B cell (primary cell): ENCODE data around the gene C2CD3. TPM values are rescaled to one million over a fixed set of nuclear protein-coding genes. Genes with fewer than 3 reads are reported as not detected.

ENCODE experiments used
- ATAC-seq: fragments of 200-7000 bp; cut with Tn5 transposase; one replicate; pipeline ENCODE4 v1.10.0; 2021; ENCODE audit warnings: low read depth, mild to moderate bottlenecking, moderate number of reproducible peaks, moderate library complexity
- CTCF ChIA-PET: fragments of 350-600 bp; sonication (Branson Sonifier 250); formaldehyde crosslinking; loops from one replicate; lab custom pipeline; 2021; ENCODE audit warnings: antibody characterized with exemption, inconsistent platforms; lab: Charles Lee
- POLR2A ChIA-PET: fragments of 350-600 bp; sonication (Branson Sonifier 250); formaldehyde crosslinking; loops from one replicate; lab custom pipeline; 2021; ENCODE audit warnings: antibody characterized with exemption; lab: Charles Lee
- DNase-seq: peaks from one replicate; pipeline ENCODE4 v3.0.0; 2013
- H2AFZ ChIP-seq: 2 replicates; pipeline ENCODE4 v1.6.1; 2012; ENCODE audit warnings: mild to moderate bottlenecking, low read depth, low read length; ENCODE audit not compliant: insufficient read depth, poor library complexity, severe bottlenecking
- H3K27ac ChIP-seq, 2 donors: 1 replicate in 1 of 2; 2 replicates in 1 of 2; pipeline ENCODE4 v1.5.1; 2012 to 2013; ENCODE audit warnings: low read length in 2 of 2, mild to moderate bottlenecking in 2 of 2, moderate library complexity in 1 of 2
- H3K27me3 ChIP-seq, 4 experiments: fragments of 200-600 bp in 1 of 4; sonication (generic) in 1 of 4; replicated peaks in 1 of 4; 1 replicate in 2 of 4; 2 replicates in 2 of 4; pipeline versions ENCODE4 v1.6.1 to v1.7.0; 2013 to 2016; ENCODE audit warnings: low read length in 3 of 4, mild to moderate bottlenecking in 2 of 4, mixed read lengths in 1 of 4, moderate library complexity in 1 of 4; ENCODE audit not compliant: insufficient read depth in 4 of 4, control insufficient read depth in 3 of 4; ENCODE audit errors: control extremely low read depth in 1 of 4
- H3K36me3 ChIP-seq, 2 experiments: replicated peaks in 1 of 2; 1 replicate in 1 of 2; 2 replicates in 1 of 2; pipeline versions ENCODE4 v1.6.1 to v1.7.1; 2013; ENCODE audit warnings: low read length in 1 of 2; ENCODE audit not compliant: insufficient read depth in 2 of 2, control insufficient read depth in 1 of 2; ENCODE audit errors: control extremely low read depth in 1 of 2, extremely low read depth in 1 of 2
- H3K4me1 ChIP-seq, 2 donors: fragments of 200-600 bp in 1 of 2; sonication (generic) in 1 of 2; 1 replicate in 1 of 2; 2 replicates in 1 of 2; pipeline versions ENCODE4 v1.5.1 to v1.6.1; 2013 to 2017; ENCODE audit warnings: low read length in 2 of 2; ENCODE audit not compliant: control insufficient read depth in 2 of 2, insufficient read depth in 2 of 2
- H3K4me2 ChIP-seq: replicated peaks from 2 replicates; pipeline ENCODE3; 2012; ENCODE audit warnings: mild to moderate bottlenecking, low read depth, low read length; ENCODE audit not compliant: poor library complexity, severe bottlenecking
- H3K4me3 ChIP-seq, 5 experiments: fragments of 200-600 bp in 1 of 5; sonication (generic) in 1 of 5; 1 replicate in 3 of 5; 2 replicates in 2 of 5; pipeline versions ENCODE4 v1.5.1 to v1.7.0; 2011 to 2016; ENCODE audit warnings: low read length in 4 of 5, mild to moderate bottlenecking in 4 of 5, low read depth in 2 of 5, control low read depth in 1 of 5, moderate library complexity in 1 of 5; ENCODE audit not compliant: insufficient read depth in 1 of 5; ENCODE audit errors: control extremely low read depth in 1 of 5, extremely low read depth in 1 of 5
- H3K79me2 ChIP-seq: fragments of 200-600 bp; sonication (generic); one replicate; pipeline ENCODE4 v1.6.0; 2016; ENCODE audit warnings: low read length; ENCODE audit not compliant: control insufficient read depth, insufficient read depth
- H3K9ac ChIP-seq: fragments of 200-600 bp; sonication (generic); 2 replicates; pipeline ENCODE4 v1.6.1; 2017; ENCODE audit warnings: mild to moderate bottlenecking, low read length, moderate library complexity
- H3K9me3 ChIP-seq, 3 donors: one replicate each; pipeline versions ENCODE4 v1.6.1 to v1.7.1; 2013; ENCODE audit warnings: low read length in 2 of 3; ENCODE audit not compliant: control insufficient read depth in 2 of 3, insufficient read depth in 1 of 3; ENCODE audit errors: control extremely low read depth in 1 of 3
- H4K20me1 ChIP-seq: 2 replicates; pipeline ENCODE4 v1.6.0; 2012; ENCODE audit warnings: mild to moderate bottlenecking, low read length; ENCODE audit not compliant: insufficient read depth, control insufficient read depth, poor library complexity, severe bottlenecking
- H3K27ac Mint-ChIP-seq: one replicate; pipeline ENCODE4 v1.8.0; 2021; ENCODE audit warnings: mixed read lengths
- H3K27me3 Mint-ChIP-seq: one replicate; pipeline ENCODE4 v1.8.0; 2021; ENCODE audit warnings: mixed read lengths
- H3K4me1 Mint-ChIP-seq: one replicate; pipeline ENCODE4 v1.8.0; 2021; ENCODE audit warnings: mixed read lengths
- H3K4me3 Mint-ChIP-seq: one replicate; pipeline ENCODE4 v1.8.0; 2021; ENCODE audit warnings: mixed read lengths
- H3K9me3 Mint-ChIP-seq: one replicate; pipeline ENCODE4 v1.8.0; 2022; ENCODE audit warnings: mixed read lengths; ENCODE audit not compliant: insufficient read depth
- CTCF ChIP-seq: fragments of 200-600 bp; IDR thresholded peaks from one replicate; pipeline ENCODE4 v1.8.0; 2022; ENCODE audit warnings: antibody characterized with exemption, mild to moderate bottlenecking
- EZH2 ChIP-seq: IDR thresholded peaks from 2 replicates; pipeline ENCODE4 v1.6.1; 2012; ENCODE audit warnings: borderline replicate concordance, low read depth, mild to moderate bottlenecking, moderate library complexity, low read length; ENCODE audit not compliant: insufficient read depth, poor library complexity, severe bottlenecking
- WGBS: methylation state at CpG from one replicate; pipeline ENCODE4 v1.1.5; 2013; ENCODE audit warnings: missing lambda C conversion rate; ENCODE audit not compliant: insufficient coverage; 5-methylcytosine and 5-hydroxymethylcytosine counted together
- intact Hi-C: fragments of 100-400 bp; cut with micrococcal nuclease; formaldehyde crosslinking; loops from one replicate; pipeline ENCODE4 v1.10.0; 2022
- polyA plus RNA-seq: library from polyadenylated mRNA; depleted of rRNA; stranded (reverse); fragments of >200 nt; gene quantifications from 2 replicates; pipeline ENCODE4 v1.2.3, GENCODE V29; 2012
- total RNA-seq, 2 donors: library from RNA; stranded (reverse); fragments of 120-200 nt in 1 of 2; gene quantifications; 1 replicate in 1 of 2; 2 replicates in 1 of 2; pipeline versions ENCODE4 v1.2.3 to v1.2.4, GENCODE V29; 2013 to 2022

The C2CD3 gene
- total and polyA plus RNA-seq, 2 donors (not counting 1 experiment from before 2014, with no cell fraction given): 19.8 to 69.0 TPM

DNA sequence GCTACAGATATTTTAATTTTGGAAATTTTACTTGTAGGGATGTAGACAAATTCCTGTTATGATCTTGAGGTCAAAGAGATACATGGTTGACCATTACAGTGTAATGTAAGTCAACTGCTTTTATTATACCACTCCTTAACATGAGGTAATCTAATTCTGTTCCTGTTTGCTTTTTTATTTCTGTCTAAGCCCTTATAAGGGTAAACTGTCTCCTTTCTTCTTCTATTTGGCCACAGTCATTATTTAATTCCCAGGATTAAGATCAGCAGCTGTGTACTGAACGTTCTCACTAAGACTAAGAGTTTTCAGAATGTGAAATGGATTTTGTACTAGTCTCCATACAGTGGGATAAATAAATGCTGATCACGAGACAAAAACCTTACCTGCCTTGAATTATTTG is 32.8 kb downstream of the C2CD3 start:
- Histone ChIP-seq H3K36me3 (peaks cover 10 to 20% of the 10 kb centered on the region in 2 experiments), H3K27me3 (no peaks in the 10 kb centered on the region), H4K20me1 (no peaks in the 10 kb centered on the region), H3K27ac (no peak overlapping the region), H3K4me3 (no peak overlapping the region), H3K9me3 (no peaks in the 10 kb centered on the region), H2AFZ (no peak overlapping the region), H3K4me1 (no peaks in the 10 kb centered on the region), H3K79me2 (no peaks in the 10 kb centered on the region), H3K9ac (no peak overlapping the region), H3K4me2 (no peak overlapping the region)
- TF ChIP-seq EZH2 (no peak), CTCF (no peak)
- H3K9me3 Mint-ChIP-seq: no peaks in the 10 kb centered on the region
- POLR2A ChIA-PET: no interaction called here
- no peak for ATAC-seq
- no peak overlapping the region for H3K4me3 Mint-ChIP-seq
- intact Hi-C loops: no loop called here
- no CpG with 5 or more reads among the region's 2 CpGs for WGBS
- CTCF ChIA-PET: no interaction called here
- H3K4me1 Mint-ChIP-seq: peaks cover 4% of the 10 kb centered on the region
- no peaks in the 10 kb centered on the region for H3K27me3 Mint-ChIP-seq
- H3K27ac Mint-ChIP-seq: no peak overlapping the region
- DNase-seq: no peak

DNA sequence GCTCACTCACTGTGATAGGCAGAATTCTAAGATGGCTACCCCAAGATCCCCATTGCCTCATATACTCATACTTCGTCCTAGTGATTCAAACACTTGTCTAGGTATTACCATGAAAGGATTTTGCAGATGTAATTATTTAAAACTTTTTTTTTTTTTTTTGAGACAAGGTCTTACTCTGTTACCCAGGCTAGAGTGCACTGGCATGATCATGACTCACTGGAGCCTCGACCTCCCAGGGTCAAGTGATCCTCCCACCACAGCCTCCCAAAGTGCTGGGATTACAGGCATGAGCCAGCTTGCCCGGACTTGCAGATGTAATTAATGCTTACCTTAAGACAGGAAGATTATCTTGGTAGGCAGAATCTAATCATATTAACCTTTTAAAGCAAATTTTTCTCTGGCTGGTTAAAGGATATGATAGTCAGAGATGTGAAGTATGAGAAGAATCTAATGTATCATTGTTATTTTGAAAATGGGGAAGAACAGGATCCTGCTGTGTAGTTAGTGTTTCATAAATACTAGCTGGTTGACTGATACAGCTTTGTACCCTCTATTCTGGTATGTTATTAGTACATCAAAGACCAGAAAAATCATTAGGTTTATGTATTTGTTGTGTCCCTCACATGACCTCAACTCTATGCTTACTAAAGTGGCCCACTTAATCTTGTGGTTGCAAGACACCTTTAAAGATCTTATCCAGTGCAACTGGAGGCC is 35.5 kb downstream of the C2CD3 start:
- ATAC-seq (no peak), DNase-seq (no peak)
- Histone ChIP-seq H3K4me2 (no peak overlapping the region), H4K20me1 (no peaks in the 10 kb centered on the region), H3K9ac (no peak overlapping the region), H3K79me2 (no peaks in the 10 kb centered on the region), H3K27ac (no peak overlapping the region), H3K36me3 (peaks cover 9 to 30% of the 10 kb centered on the region in 2 experiments), H2AFZ (no peak overlapping the region), H3K9me3 (no peaks in the 10 kb centered on the region), H3K4me3 (no peak overlapping the region), H3K4me1 (no peaks in the 10 kb centered on the region), H3K27me3 (no peaks in the 10 kb centered on the region)
- Mint-ChIP-seq H3K27ac (no peak overlapping the region), H3K4me3 (no peak overlapping the region), H3K27me3 (no peaks in the 10 kb centered on the region), H3K9me3 (no peaks in the 10 kb centered on the region), H3K4me1 (no peaks in the 10 kb centered on the region)
- POLR2A ChIA-PET: no interaction called here
- 100% methylated on average over 1 of the region's 3 CpGs for WGBS
- TF ChIP-seq CTCF (no peak), EZH2 (no peak)
- intact Hi-C loops: no loop called here
- CTCF ChIA-PET: no interaction called here
